ENCODE data around the gene SLC10A6.
"Not testable (repeated sequence)": the region's sequence is repeated elsewhere in the genome, so short reads cannot be mapped to it uniquely, and the experiment has no call there.

SLC10A6 gene, protein sequence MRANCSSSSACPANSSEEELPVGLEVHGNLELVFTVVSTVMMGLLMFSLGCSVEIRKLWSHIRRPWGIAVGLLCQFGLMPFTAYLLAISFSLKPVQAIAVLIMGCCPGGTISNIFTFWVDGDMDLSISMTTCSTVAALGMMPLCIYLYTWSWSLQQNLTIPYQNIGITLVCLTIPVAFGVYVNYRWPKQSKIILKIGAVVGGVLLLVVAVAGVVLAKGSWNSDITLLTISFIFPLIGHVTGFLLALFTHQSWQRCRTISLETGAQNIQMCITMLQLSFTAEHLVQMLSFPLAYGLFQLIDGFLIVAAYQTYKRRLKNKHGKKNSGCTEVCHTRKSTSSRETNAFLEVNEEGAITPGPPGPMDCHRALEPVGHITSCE

DNA sequence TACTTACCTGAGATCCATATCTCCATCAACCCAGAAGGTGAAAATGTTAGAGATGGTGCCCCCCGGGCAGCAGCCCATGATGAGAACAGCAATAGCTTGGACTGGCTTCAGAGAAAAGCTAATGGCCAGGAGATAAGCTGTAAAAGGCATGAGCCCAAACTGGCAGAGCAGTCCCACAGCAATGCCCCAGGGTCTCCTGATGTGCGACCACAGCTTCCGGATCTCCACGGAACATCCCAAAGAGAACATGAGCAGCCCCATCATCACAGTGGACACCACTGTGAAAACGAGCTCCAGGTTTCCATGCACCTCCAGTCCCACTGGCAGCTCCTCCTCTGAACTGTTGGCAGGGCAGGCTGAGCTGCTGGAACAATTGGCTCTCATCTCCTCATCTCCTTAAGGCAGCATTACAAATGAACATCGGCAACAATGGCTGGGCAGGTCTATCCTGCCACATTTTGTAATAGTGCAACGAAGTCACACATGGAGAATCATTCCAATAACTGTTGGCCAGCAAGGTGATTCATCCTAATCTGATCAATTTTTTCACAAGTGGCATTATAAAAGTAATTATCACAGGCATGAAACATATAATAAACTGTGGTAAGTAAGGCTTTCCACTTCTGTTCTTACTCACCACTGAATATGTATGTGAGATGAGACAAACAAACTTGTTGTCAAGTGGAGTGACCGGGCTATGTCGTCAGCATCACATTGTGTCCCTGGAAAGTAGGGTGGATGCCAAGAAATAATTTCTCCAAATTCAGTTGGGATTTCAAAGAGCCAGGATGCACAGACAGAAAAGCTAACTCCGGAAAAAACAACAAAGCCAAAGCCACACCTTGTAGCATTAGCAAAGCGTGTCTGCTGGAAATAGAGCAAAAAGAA, at the start of gene SLC10A6:
Gene SLC10A6 (minus strand): TSS at position 653 of the 888 bp plus-strand sequence. CDS start 269 bp downstream, at position 384.
- DNase-seq, result no peak

DNA sequence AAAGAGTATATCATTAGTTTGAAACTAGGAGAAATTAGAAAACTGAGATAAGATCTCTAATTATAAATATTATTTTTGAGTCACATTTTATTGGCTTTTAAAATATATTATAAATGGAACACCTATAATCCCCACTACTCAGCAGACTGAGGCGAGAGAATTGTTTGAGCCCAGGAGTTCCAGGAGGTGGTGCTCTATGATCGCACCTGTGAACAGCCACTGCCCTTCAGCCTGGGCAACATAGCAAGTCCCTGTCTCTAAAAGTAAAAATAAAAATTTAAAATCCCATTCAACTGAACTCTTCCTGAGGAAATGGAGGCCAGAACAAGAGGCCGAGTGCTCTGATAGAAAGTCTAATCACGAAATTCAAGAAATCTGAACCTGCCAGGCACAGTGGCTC, 49.4 kb upstream of the SLC10A6 start:
- DNase-seq, result peak in 1 of 2 experiments; percentile 5

DNA sequence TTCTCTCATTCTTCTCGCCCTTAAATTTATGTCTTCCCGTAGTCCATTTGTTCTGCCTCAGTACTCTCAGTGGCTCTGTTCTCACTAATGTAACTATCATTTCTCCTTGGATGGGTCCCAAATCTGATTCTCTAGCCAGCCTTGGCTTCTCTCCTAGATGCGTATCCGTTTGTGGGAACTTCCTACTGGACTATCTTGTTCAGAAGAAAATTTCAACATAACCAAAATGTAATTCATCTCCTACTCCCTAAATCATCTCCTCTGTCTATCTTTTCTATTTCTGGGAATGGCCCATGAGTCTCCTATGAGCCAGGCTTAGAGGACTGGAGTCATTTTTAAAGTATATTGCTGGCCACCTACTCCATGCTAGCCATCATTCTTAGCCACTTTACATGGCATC, 47.4 kb upstream of the SLC10A6 start:
- DNase-seq, result no peak

DNA sequence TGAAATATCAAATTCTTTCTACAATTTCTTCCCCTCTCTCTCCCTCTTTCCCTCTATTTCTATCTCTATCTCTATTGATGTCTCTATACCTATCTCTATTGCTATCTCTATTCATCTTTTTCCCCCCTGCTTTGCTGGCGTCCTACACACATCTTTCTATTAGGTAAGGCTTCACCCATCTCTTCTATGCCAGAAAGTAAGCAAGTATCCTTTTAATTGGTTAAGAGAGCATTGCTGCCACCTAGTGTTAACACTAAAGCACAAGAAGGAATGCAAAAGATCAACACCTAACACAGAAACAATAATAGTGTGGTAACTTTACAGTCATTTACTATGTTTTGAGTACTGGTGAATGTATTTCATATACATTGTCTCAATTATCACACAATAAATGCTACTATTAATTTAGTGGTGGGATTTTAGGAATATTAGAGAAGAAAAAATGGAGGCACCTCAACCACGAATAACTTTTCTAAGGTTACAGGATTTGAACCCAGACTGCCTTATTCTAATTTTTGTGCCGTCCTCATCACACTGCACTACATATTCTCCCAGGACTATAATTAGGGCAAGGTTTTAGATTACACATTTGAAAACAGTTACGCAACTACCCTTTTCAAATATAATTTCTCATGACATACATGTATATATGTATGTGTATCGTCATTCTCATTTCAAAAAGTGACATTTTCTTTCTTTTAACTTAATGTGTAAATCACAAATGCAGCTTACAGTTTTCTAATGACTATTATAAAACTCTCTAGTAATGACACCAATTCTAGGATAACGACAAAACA, 46.7 kb upstream of the SLC10A6 start:
- peak; percentile 18 to 54 for DNase-seq

DNA sequence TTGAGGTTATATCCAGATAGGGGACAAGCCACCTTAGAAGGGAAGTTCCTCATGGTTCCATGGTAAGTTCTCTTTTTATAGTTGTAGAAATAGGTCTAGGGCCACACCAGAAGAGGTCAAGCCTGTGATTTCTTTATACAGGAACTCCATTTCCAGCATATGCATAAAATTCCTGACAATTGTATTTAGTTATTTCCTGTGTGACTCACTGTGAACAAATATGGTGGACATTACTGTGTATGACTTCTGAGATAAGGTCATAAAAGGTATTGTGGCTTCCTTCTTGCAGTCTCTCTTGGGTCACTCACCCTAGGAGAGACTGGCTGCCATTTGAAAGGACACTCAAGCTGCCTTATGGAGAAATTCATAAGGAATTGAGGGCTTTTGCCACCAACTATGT, 45.3 kb upstream of the SLC10A6 start:
- DNase-seq, result no peak

DNA sequence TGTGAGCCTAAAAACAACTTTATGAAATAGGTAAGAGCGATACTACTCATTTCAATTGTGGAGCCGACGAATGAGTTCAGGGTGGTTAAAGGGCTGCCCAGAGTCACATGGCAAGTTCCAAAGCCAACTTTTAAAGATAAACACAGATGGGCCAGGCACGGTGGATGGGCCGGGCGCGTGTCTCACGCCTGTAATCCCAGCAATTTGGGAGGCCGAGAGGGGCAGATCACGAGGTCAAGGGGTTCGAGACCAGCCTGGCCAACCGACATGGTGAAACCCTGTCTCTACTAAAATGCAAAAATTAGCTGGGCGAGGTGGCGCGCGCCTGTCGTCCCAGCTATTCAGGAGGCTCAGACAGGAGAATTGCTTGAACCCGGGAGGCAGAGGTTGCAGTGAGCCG, 44.0 kb upstream of the SLC10A6 start:
- no peak for DNase-seq

DNA sequence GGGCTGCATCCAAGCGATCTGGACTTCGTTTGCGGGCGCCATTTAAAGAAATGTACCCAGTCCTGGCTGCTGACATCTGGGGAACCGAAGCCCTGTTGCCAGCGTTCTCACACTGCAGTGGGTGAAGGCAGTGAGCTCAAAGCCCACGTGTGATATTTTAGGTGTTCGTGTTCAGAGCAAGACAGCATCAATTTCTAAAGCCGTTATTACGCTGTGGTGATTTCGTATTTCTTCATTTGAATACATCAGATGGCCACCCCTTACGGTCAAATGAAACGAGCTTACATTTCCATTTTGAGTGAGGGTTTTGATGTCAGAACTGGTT, 43.4 kb upstream of the SLC10A6 start:
- DNase-seq, result peak in 1 of 2 experiments; percentile 27

DNA sequence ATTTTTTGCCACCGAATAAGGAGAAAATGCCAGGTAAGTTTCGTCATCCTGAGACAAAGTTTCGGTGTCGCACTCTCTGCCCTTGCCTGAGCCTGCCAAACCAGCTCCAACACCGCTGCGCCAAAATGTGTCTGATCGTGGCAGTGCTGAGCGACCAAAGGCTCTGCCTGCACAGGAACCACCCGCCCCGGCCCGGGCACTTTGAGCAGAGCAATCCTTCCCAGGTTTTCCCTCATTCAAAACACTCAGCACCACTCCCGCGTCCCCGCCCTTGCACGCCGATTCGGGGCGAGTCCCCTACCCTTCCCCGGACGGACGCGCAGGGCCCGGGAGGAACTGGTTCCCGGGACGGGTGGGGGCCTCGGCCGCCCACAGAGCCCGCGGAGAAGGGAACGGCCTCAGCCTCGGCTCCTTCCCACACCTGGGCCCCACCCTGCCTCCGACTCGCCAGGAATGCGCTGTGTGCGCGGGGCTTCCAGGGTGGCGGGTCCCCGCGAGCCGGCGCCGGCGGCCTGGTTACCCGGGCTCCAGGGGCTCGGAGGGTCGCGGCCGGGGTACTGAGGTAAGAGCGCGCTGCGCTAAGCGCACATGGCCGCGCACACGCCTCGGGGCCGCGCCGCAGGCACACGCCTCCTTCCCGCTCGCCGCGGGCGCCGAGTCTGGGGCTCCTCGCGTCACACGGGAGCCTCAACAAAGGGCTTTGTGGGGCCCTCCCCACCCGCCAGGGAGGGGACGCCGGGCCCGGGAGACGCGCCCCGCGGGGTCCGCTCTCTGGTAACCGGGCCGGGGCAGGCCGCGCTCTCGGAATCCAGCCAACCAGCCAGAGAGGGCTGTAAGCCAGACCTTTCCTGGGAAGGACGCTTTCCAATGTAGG, 42.8 kb upstream of the SLC10A6 start, which contains the start of gene C4orf36:
Gene C4orf36 (minus strand): TSS at position 661 of the 874 bp plus-strand sequence. CDS start 902 bp downstream, outside the sequence.
- peak; percentile 35 to 68 for DNase-seq

DNA sequence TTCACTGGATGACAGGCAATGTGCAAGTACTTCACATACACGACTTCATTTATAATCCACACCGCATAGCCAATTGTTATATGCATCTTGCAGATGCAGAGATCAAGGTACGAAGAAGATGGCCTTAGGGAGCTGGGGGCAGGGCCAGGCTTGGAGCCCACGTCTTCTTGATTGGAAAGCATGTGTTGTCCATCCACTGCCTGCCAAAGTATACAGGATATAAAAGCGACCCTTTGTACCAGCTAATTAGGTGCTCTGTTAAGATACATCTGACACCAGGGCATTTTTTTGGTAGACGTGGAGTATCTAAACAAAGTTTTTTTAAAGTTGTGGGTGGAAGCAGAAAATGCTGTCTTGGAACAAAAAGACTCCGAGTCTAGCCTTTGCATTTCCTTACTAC, 41.6 kb upstream of the SLC10A6 start:
- no peak for DNase-seq

DNA sequence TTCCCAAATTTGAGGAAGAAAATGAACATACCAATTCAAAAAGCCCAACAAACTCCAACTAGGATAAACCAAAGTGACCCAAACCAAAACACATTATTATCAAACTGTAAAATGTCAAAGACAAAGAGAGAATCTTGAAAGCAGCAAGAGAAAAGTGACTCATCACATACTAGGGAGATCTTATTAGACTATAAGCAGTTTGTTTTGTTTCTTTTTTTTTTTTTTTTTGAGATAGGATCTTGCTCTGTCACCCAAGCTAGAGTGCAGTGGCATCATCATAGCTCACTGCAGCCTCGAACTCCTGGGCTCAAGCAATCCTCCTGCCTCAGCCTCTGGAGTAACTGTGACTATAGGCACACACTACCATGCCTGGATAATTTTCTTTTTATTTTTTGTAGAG, 30.5 kb upstream of the SLC10A6 start:
- DNase-seq, result no peak

DNA sequence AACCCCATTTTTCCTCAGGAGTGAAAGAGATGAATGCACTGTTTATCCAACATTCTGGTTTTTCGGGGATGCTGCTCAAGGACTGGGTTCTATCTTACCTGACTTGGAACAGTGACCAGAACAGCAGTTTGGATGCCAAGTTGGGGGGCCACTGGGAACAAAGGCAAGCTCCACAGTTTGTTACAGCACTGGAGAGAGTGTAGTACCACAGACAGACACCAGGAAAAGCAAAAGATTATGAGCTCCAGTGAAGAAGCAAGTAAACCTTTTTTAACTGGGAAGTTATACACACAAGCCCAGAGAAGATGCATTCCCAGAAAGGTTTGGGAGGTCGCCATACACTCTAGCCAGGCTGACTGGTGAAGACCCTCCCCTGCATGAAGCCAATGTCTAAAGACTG, 29.5 kb upstream of the SLC10A6 start:
- no peak for DNase-seq

DNA sequence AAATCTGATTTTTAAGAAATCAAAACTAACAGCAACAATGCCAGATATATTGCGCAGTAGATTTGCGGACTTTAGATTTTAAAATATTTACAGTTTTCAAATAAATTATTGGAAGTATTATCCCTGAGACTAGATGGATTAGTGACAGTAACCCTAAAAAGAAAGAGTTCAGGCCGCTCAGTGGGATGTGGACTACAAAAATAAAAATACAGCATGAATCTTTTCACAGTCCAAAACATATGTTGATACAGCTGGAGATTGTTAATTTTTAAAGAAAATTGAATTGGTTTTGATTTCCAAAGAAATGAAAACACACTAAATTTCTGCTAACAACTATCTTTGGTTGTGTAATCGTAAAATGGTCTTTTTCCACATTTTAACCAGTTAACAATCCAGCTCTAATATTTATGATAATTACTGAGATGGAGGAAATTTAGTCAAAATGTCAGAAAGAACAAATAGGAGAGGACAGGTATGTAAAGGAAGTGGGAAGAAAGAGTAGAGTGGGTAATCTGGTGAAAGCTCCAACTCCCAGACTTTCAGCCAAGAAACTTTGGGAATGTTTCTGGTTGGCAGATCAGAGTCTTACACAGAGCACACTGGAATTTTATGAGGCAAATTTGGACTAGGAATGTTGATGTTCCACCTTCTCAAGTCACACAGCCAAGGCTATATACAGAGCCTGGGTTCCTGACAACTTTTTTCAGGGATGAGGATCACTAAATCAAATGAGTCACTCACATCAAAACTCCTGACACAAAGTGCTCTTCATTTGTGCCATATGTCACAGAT, 27.9 kb upstream of the SLC10A6 start:
- DNase-seq, result no peak

DNA sequence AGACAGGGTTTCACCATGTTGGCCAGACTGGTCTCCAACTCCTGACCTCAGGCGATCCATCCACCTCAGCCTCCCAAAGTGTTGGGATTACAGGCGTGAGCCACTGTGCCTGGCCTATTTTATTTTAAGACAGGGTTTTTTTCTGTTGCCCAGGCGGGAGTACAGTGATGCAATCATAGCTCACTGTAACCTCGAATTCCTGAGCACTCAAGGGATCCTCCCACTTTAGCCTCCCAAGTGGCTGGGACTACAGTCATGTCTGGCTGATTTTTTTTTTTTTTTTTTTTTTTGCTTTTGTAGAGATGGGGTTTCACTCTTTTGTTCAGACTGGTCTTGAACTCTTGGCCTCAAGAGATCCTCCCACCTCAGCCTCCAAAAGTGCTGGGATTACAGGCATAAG, 26.3 kb upstream of the SLC10A6 start:
- DNase-seq, result not testable (repeated sequence)

DNA sequence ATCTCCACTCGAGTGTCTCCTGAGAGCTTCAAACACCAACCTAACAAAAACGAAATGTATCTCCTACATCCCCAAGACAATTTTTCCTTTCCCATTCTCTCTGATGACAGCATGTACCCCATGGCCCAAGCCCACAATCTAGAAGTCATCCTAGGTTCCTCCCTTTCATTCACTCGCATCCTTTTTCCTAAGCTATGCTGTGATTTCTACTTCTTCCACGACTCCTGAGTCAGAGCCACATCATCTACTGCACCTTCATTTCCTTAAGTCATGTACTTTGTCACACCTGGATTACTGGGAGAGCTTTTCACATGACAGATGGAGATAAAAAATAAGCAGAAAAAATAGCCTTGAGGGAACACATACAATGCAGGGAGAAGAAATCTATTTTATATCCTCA, 23.0 kb upstream of the SLC10A6 start:
- DNase-seq, result no peak

DNA sequence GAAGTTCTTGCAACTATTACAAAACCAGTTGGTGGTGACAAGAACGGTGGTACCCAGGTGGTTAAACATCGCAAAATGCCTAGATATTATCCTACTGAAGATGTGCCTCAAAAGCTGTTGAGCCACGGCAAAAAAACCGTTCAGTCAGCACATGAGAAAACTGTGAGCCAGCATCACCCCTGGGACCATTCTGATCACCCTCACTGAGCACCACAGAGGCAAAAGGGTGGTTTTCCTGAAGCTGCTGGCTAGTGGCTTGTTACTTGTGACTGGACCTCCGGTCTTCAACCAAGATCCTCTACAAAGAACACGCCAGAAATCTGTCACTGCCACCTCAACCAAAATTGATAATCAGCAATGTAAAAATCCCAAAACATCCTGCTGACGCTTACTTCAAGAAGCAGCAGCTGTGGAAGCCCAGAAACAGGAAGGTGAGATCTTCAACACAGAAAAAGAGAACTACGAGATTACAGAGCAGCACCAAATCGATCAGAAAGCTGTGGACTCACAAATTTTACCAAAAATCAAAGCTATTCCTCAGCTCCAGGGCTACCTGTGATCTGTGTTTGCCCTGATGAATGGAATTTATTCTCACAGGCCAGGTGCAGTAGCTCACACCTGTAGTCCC, 21.4 kb upstream of the SLC10A6 start:
- DNase-seq, result no peak

DNA sequence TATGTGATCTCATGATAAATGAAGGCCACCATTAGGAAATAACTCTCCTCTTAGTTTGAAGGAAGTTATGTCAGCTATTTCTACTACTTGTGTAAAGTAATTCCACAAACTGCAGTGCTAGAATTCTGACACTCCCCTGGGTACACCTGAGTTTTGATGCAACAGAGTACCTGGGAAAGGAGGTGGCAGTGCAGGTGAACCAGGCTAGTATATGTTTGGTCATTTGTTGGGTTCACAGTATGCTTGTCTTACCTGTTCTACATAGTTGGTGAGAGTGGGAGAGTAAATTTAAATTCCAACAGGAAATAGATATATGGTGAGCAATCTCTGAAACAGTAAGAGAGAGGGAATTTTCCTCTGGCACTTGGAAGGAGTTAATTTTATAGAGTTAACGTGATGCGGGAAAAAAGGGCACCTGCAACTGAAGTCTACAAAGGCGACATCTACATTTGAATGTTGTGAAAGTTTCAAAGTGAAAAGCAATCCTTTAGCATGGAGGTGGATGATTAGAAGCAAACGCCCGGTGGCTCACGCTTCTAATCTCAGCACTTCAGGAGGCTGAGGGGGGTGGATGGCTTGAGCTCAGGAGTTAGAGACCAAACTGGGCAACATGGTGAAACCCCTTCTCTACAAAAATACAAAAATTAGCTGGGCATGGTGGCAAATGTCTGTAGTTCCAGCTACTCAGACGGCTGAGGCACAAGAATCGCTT, 8.3 kb upstream of the SLC10A6 start:
- DNase-seq, result no peak

DNA sequence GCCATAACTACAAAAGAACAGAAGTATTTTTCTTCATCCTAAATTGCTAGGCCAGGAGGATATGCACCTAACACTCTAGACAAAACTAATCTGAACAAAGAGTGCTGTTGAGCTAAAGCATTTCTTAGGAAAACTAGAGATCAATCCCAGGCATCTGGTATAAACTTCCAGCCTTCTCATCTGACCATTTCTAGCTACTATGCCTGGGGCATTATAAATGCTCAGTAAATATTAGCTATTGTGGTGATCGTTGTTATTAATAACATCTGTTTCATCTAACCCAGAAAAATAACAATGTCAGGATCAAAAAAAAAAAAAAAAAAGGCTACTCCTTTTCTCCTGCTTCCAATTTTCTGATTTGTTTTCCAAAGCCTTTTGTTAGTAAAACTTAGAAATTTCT, 7.7 kb upstream of the SLC10A6 start:
- DNase-seq, result no peak

DNA sequence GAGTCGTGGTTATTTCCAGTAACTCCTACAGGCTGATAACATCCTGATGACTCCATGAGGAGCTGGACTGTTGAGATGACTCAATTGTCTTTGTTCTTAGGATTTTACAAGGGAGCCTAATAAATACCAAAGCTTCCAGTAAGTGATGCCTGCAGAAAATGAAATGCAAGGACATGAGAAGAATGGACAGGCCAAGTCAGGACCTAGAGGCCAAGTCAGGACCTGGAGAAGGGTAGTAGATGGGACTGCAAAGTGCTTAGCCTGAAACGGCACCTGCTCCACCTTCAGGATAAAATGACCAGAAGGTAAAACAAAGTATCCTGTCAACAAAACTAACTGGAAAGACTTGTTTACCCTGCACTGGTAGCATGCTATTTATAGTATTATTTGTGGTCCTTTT, 6.4 kb upstream of the SLC10A6 start:
- no peak for DNase-seq

DNA sequence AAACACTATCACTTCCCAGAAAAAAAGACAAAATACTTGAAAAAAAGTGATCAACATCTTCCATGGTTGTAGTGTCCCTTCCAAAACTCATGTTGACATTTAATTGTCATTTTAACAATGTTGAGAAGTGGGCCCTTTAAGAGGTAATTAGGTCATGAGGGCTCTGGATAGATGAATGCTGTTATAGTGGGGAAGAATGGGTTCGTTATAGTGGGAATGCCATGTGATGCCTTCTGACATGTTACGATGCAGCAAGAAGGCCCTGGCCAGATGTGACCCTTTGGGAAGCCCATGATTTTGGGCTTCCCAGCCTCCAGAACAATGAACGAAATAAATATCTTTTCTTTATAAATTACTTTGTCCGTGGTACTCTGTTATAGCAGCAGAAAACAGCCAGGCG, 4.0 kb upstream of the SLC10A6 start:
- DNase-seq, result no peak

DNA sequence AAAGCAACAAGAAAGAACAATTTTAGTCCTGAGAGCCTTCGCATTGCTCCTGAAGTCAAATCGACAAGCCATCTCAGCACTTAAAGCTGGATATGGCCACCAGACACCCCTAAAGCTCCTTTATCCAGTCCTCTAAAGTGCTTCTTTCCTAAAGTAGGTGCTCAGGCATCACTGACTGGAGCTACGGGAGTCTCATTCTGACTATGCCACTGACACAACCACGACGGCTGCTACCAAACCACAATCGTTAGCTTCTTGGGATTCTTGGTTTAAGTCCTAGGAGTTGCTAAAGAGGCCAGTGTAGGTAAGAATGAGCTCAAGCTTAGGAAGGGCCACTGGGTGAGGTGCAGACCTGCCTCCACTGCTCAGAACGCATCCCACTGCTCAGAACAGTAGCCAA, 1.0 kb downstream of the SLC10A6 start:
- no peak for DNase-seq

All from NCI-H524 (cell line).